DND-41 (cell line): ENCODE data around the gene FUOM.

Experiments used
- CTCF ChIP-seq: IDR thresholded peaks from 2 replicates; pipeline ENCODE4 v1.5.1; 2012; ENCODE audit warnings: borderline replicate concordance, low read length, moderate library complexity, mild to moderate bottlenecking; ENCODE audit not compliant: poor library complexity, severe bottlenecking; ENCODE audit errors: extremely low read depth
- EZH2 ChIP-seq: IDR thresholded peaks from 3 replicates; pipeline ENCODE4 v1.6.1; 2012; ENCODE audit warnings: borderline replicate concordance, low read depth, mild to moderate bottlenecking, moderate library complexity, low read length, inconsistent platforms; ENCODE audit not compliant: severe bottlenecking

GRCh38 chr10:133341983-133342382 lies 15.8 kb downstream of the FUOM start:
- TF ChIP-seq CTCF (no peak), EZH2 (no peak)
